Cardiac septum (tissue), 1 donor: ENCODE results near the gene PLIN4. TPM values are rescaled to one million over a fixed set of nuclear protein-coding genes. Genes with fewer than 3 reads are reported as not detected.

Experiments used
- DNase-seq: peaks from one replicate; pipeline ENCODE4 v3.0.0-alpha.2; 2020; ENCODE audit warnings: low spot score
- intact Hi-C: fragments of 100-400 bp; cut with DNase I; formaldehyde crosslinking; loops from one replicate; pipeline ENCODE4 v1.14.0; 2022
- total RNA-seq: library from RNA; stranded (reverse); fragmentation: NEBNext Ultra II Directional; extraction: Animal tissue kit (Norgen Biotek cat#: 25700); gene quantifications from one replicate; pipeline ENCODE4 v1.2.1, GENCODE V29; 2021
- donor health status: DM: no; HTN: no; CAD: no.

Gene PLIN4
- total RNA-seq, 1 donor from 2014 or later, result 89.8 TPM

- no peak for DNase-seq
Observed at GRCh38 chr19:4498694-4499093, 19.6 kb downstream of the PLIN4 start.

GRCh38 chr19:4497770-4498389 lies 20.4 kb downstream of the PLIN4 start:
- intact Hi-C loops, result no loop called here
- no peak for DNase-seq

More at GRCh38 chr19:4498694-4499093, 19.6 kb downstream of the PLIN4 start:
- intact Hi-C loops, result no loop called here

GRCh38 chr19:4496304-4496703 lies 22.0 kb downstream of the PLIN4 start:
- intact Hi-C loops, result no loop called here
- no peak for DNase-seq

- intact Hi-C loops, result no loop called here
- DNase-seq, result no peak
Observed at GRCh38 chr19:4495471-4495870, 22.8 kb downstream of the PLIN4 start.

GRCh38 chr19:4494691-4495064 lies 23.6 kb downstream of the PLIN4 start:
- intact Hi-C loops, result no loop called here
- DNase-seq, result no peak

GRCh38 chr19:4493929-4494690 lies 24.2 kb downstream of the PLIN4 start:
- intact Hi-C loops, result no loop called here
- DNase-seq, result no peak

GRCh38 chr19:4493104-4493928 lies 25.0 kb downstream of the PLIN4 start:
- no peak for DNase-seq
- intact Hi-C loops, result no loop called here

GRCh38 chr19:4492337-4493103 lies 25.8 kb downstream of the PLIN4 start:
- intact Hi-C loops, result no loop called here
- DNase-seq, result no peak

- no peak for DNase-seq
- intact Hi-C loops, result no loop called here
Observed at GRCh38 chr19:4491446-4491845, 26.8 kb downstream of the PLIN4 start.

- intact Hi-C loops, result no loop called here
- DNase-seq, result no peak
Observed at GRCh38 chr19:4488496-4488895, 29.8 kb downstream of the PLIN4 start.

GRCh38 chr19:4487572-4487971 lies 30.7 kb downstream of the PLIN4 start:
- intact Hi-C loops, result no loop called here
- no peak for DNase-seq

GRCh38 chr19:4483385-4483784 lies 34.9 kb downstream of the PLIN4 start:
- intact Hi-C loops, result no loop called here
- DNase-seq, result no peak

GRCh38 chr19:4482721-4483364 lies 35.4 kb downstream of the PLIN4 start:
- DNase-seq, result no peak
- intact Hi-C loops, result no loop called here

- no peak for DNase-seq
- intact Hi-C loops, result no loop called here
Observed at GRCh38 chr19:4477034-4477801, 41.1 kb downstream of the PLIN4 start.

GRCh38 chr19:4474514-4475022 lies 43.7 kb downstream of the PLIN4 start:
- intact Hi-C loops, result no loop called here
- no peak for DNase-seq

- no peak for DNase-seq
- intact Hi-C loops, result no loop called here
Observed at GRCh38 chr19:4473763-4474513, 44.3 kb downstream of the PLIN4 start.

- intact Hi-C loops, result no loop called here
- no peak for DNase-seq
Observed at GRCh38 chr19:4473011-4473762, 45.1 kb downstream of the PLIN4 start.
